ENCODE data around the gene XIRP2. TPM values are rescaled to one million over a fixed set of nuclear protein-coding genes. Genes with fewer than 3 reads are reported as not detected.
A peak's percentile ranks its signal among the peaks of the same experiment; 100 is the strongest.

XIRP2 gene
- total and polyA plus RNA-seq, 2 of the 4 experiments (the other 2 are of a cell fraction): 0.05 to 0.18 TPM

DNA sequence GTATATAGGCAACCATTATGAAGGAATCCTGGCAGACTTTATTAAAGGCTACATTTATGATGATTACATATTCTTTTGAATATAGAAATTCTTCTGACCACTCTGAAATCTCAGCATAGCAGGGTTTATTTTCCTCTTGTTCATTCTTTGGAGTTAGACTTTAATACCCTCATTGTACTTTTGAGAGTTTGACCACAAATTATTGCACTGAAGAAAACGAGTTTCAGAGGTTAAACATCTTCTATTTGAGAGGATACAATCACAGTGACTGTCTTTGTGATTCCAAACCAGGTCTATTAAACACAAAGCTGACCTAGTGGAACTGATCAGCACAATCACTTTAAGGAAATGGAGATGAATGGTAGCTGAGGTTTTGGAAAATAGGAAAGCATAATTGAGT lies 71.3 kb downstream of the XIRP2 start:
- BruUV-seq (replicated peaks): no TSS peak
- TF ChIP-seq, protein P1, sequence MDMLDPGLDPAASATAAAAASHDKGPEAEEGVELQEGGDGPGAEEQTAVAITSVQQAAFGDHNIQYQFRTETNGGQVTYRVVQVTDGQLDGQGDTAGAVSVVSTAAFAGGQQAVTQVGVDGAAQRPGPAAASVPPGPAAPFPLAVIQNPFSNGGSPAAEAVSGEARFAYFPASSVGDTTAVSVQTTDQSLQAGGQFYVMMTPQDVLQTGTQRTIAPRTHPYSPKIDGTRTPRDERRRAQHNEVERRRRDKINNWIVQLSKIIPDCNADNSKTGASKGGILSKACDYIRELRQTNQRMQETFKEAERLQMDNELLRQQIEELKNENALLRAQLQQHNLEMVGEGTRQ (IDR thresholded peaks at IDR 0.05; ENCODE audit: low read depth, low read length): no peak
- no peak overlapping the region for H2BK5ac ChIP-seq (ENCODE audit: low read depth, low read length, poor library complexity, severe bottlenecking)
- 0 out of 2 replicates have a peak overlapping the region, but pooled peaks have one; percentile 8 for H2BK120ac ChIP-seq (ENCODE audit: low read depth, low read length)
- H4K5ac ChIP-seq (ENCODE audit: low read depth, low read length): no peak overlapping the region
- H3K56ac ChIP-seq (ENCODE audit: extremely low read depth, insufficient read depth, low read length): no peak overlapping the region
- ChIA-PET POLR2A (ENCODE audit: unreplicated experiment) (no interaction called here), CTCF (interaction anchor here (0.5 kb wide), 1 partner anchor 1210 kb away, joined by 3 read pairs; no protein-coding TSS in a partner anchor)
- DNase-seq (no peak), ATAC-seq (ENCODE audit: low read depth) (no peak)
- H3K4me1 ChIP-seq (ENCODE audit: control insufficient read depth, insufficient read depth, low read length): peaks cover 5% of the 10 kb centered on the region
- no peak overlapping the region for H3K14ac ChIP-seq (replicated peaks; ENCODE audit: low read depth, low read length)
- no peak overlapping the region for H3K4me2 ChIP-seq (ENCODE audit: low read depth, low read length)
- H3K4ac ChIP-seq (ENCODE audit: low read depth, low read length): no peak overlapping the region
- no peak overlapping the region for H3K18ac ChIP-seq (ENCODE audit: low read depth, low read length)
- H2BK20ac ChIP-seq (ENCODE audit: low read depth, low read length): no peak overlapping the region
- no peak overlapping the region for H3K9ac ChIP-seq (ENCODE audit: low read depth, low read length)
- intact Hi-C loops (cut with micrococcal nuclease): no loop called here
- no peaks in the 10 kb centered on the region for H3K9me1 ChIP-seq (ENCODE audit: insufficient read depth, low read length)
- H3K79me1 ChIP-seq (ENCODE audit: low read depth in 1 of 2, low read length in 2 of 2): no peaks in the 10 kb centered on the region
- H3K9me3 ChIP-seq (ENCODE audit: control insufficient read depth, insufficient read depth, low read length): no peaks in the 10 kb centered on the region
- H2BK15ac ChIP-seq (ENCODE audit: low read depth, low read length): no peak overlapping the region
- no peak overlapping the region for H3K27ac ChIP-seq (ENCODE audit: insufficient read depth, low read length)
- no peak overlapping the region for H2AK5ac ChIP-seq (ENCODE audit: low read depth, low read length)
- 100% methylated on average over 1 of the region's 1 CpG; no CpG with 5 or more reads in 1 of the 2 experiments for WGBS, 2 experiments (ENCODE audit: extremely low coverage in 2 of 2, insufficient read length in 1 of 2)
- no peak overlapping the region for H4K91ac ChIP-seq (ENCODE audit: insufficient read depth, low read depth, low read length)
- no peak overlapping the region for H4K8ac ChIP-seq (ENCODE audit: low read depth in 2 of 2, low read length in 2 of 2)
- H3K23ac ChIP-seq (ENCODE audit: low read depth, low read length): no peak overlapping the region
- H3K4me3 ChIP-seq (ENCODE audit: insufficient read depth, low read depth, low read length): no peak overlapping the region
- H4K20me1 ChIP-seq (ENCODE audit: insufficient read depth, low read length): no peaks in the 10 kb centered on the region
- dilution Hi-C loops (cut with HindIII; ENCODE audit: low sequenced_read_pairs, unreplicated experiment): no loop called here
- H2AK9ac ChIP-seq (replicated peaks; ENCODE audit: low read depth, low read length, poor library complexity): no peak overlapping the region
- H3K27me3 ChIP-seq (ENCODE audit: control insufficient read depth, insufficient read depth, low read length): no peaks in the 10 kb centered on the region
- H3K36me3 ChIP-seq (ENCODE audit: control insufficient read depth, insufficient read depth, low read length): no peaks in the 10 kb centered on the region
- H2AFZ ChIP-seq (replicated peaks; ENCODE audit: low read length, poor library complexity): no peak overlapping the region
- in situ Hi-C loops (cut with MboI; ENCODE audit: low sequenced_read_pairs): no loop called here
